ENCODE data around the gene TRPM4.
"Not testable (repeated sequence)": the region's sequence is repeated elsewhere in the genome, so short reads cannot be mapped to it uniquely, and the experiment has no call there.

The TRPM4 gene

DNA sequence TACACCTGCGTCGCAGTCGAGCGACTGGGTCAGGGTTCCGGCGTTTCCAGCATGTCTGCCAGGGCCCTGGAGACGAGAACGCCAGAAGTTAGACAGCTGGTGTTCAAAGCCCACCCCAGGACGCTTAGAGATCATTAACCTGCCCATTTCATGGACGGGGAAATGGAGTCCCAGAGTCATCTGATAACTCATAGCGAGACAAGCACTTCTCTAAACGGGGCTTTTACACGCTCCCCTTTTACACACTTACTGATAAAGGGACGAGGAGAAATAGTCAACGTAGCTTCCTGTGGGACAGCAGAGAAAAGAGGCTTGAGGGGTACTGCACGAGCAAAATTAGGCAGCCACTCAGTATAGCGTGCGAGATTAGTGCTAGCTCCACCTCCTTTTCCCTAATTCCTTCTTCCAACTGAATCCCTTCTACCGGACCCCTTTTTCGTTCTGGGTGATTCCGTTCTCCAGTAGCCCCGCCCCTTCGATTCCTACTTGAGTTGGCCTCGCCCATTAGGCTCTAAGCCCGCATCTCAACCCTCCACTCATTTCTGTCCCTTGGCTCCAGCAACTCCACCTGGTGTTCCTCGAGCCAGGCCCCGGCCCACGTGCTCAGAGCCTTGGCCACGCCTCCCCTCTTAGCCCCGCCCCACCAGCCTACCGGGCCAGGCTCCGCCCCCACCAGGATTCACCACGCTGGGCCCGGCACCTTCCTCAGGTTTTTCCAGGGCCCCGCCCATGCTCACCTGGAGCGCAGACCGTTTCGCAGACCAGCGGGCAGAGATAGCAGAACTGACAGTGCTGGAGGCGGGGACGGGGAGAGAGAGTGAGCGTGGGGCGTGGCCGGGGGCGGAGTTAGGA lies 6.1 kb upstream of the TRPM4 start:
- DNase-seq, result peak in 1 of 2 experiments; percentile 8

DNA sequence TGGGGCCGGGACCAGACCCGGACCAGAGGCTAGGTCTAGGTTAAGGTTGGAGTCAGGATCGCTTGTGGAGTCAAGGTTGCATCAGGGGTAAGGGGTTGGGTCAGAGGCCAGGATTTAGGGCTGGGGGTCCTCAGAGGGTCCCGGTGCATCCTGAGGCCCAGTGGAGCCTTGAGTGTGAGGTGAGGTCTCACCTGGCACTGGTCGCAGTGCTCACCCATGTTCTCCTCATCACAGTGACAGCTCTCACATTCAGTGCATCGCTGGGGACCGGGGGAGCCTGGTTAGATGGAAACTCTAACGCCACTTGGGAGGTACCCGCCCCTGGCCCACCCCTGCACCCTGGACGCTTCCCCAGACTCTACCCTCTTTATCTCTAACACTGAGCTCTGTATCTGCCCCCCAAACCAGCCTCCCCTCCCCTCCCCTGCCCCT lies 5.5 kb upstream of the TRPM4 start:
- no peak for DNase-seq

DNA sequence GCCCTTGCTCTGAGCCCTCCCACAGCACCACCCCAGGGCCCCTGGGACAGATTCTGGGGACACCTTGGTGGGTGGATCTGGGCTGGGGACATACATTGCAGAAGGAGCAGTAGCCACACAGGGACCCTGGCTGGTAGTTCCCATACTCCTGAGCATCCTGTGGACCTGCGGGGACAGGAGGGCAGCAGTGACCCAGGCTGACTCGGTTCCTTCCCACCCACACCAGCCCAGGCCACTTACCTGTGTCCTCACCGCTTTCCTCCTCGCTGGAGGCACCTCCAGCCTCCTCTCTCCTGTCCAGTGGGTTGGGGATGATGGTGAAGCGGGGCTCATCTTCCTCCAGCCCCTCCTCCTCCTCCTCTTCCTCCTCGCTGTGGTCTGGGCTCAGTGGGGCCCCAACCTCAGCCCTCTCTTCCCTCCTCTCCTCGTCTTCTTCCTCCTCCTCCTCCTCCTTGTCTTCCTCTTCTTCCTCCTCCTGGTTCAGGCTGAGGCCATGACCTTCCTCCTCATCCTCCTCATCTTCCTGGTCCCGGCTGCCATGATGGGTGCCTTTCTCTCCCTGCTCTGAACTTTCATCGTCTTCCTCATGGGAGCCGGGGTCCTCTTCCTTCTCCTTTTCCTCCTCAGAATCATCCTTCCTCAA lies 4.3 kb upstream of the TRPM4 start:
- no peak for DNase-seq

DNA sequence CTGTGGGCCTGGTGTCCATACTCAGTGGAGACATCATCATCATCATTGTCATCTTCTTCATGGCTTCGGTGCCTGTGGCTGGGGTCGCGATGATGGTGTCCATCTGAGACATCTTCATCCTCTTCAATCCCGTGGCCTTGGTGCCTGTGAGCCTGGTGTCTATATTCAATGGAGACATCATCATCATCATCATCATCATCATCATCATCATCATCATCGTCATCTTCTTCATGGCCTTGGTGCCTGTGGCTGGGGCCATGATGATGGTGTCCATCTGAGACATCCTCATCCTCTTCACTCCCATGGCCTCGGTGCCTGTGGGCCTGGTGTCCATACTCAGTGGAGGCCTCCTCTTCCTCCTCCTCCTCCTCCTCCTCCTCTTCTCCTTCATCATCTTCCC lies 3.3 kb upstream of the TRPM4 start:
- no peak for DNase-seq

DNA sequence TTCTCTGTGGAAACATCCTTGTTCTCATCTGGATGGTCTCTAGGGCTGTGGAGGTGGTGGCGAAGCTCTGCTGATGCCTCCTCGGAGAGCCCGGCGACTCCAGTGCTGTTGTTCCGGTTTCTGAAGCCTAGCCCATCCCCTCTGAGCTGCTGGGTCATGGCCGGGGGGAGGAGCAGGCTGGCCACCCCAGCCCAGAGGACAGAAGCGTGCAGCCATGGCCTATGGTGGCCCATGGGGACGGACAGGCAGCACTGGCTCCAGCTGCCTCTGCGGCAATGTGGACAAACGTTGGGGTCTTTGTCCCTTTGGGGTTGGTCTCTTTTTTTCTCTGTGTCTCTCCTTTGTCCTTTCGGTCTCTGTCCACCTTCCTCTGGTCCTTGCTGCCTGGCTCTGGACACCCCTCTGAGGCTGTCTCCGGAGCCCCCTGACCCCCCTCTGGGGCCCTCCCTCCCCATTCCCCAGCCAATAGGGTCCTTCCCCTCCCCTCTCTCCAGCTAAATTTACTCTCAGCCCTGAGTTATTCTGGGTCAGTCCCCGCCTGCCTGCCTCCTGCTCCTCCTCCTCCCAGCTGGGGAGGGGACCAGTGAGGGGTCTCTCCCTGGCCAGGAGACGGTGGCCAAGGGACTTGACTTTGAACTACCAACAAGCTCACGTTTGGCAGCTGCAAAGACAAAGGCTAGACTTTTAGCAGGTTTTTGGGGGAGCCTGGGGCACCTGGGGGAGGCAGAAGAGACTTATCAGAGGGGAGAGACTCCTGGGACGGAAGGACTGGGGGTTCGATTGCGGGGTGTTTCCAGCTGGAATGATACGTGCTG lies 2.4 kb upstream of the TRPM4 start, which contains the start of gene HRC:
Gene HRC (minus strand): TSS at position 392 of the 815 bp plus-strand sequence. CDS start 159 bp downstream, at position 233.
- no peak for DNase-seq

DNA sequence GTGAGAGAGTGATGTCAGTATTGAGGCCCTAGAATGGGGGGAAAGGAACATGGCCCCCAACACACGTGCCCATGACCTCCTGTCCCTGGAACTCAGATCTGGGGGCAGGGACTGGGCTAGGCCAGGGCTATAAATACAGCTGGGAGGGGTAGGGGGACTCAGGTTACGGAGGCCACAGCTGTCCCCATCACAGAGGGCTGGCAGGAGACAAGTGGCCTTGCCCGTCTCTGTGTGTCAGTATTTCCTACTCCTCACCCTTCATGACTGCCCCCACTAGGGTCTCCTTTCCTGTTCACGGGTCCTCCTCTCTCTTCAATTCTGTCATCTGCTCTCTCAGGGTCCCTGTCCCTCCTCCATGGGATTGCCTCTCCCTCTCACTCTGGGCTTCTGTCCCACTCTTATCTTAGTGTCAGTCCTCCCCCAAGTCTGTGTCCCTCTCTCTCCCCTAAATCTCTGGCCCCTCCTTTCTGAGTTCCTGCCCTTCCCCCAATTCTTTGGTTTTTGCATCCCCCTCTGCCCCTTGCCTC lies 1.7 kb upstream of the TRPM4 start:
- no peak for DNase-seq

DNA sequence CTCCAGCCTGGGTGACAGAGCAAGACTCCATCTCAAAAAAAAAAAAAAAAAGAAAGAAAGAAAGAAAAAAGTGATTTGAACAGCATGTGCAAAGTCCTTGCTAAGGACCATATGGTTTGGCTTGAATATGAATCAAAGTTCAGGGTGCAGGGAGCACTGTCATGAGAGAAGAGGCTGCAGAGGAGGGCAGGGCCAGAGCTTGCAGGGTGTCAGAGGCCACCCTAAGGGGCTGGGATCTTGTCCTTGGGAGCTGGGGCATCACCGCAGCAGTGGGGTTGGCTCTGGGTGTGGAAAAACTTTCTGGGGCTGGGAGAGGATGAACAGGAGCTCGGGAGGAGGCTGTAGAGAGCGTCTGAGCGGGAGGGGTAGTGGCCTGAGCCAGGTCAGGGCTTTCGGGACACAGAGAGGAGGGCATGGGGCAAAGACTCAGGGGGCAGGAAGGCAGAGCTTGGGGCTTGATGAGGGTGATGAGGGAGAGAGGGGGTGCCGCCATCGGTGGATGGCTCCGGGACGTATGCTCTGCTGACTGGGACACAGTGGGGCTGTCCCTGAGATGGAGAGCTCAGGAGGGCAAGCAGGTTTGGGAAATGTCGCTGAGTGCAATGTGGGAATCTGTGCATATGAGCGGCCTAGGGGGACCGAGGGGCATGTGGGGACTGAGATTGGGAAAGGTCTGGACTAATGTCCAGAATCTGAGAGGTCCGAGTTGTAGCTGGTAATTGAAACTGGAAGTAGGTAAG lies 3.0 kb downstream of the TRPM4 start:
- no peak for DNase-seq

DNA sequence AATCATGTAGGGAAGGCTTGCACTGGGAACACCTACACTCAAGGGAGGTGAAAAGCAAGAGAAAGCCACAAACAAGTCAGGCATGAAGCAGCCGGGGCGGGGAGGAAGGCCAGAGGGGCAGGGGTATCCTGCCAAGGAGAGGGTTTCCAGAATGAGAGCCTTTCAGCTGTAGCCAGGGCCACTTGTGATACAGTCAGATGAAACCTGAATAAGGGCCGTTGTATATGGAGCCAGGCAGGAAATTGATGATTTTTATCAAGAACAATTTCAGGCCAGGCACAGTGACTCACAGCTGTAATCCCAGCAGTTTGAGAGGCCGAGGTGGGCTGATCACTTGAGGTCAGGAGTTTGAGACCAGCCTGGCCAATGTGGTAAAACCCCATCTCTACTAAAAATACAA lies 4.4 kb downstream of the TRPM4 start:
- DNase-seq, result no peak

DNA sequence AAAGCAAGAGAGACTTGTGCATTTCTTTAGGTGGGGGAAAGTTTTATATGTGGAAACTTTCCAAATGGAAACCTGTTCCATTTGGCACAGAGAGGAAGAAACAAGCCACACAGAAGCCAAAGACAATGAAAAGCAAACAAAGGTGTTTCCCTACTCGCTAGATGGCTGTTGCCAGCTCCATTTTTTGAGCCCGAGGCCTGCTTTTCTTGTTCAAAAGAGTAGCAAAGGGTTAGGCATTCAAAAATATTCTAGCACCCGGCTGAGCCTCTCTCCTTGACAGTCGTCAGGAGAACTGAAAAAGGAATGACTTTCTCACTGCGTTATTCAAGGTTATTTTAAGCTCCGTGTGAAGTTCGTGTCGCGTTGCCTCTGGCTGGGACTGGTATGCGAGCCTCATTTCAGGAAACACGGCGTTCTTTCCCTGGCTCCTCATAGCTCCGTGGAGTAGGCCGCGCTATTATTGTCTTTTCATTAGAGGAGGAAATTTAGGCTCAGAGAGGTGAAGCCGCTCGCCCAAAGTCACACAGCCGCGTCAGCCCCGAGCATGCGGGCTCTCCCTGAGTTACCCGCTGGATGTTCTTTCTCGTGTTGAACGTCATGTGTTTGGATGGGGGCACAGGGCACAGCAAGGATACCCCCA lies 7.6 kb downstream of the TRPM4 start:
- DNase-seq, result no peak

DNA sequence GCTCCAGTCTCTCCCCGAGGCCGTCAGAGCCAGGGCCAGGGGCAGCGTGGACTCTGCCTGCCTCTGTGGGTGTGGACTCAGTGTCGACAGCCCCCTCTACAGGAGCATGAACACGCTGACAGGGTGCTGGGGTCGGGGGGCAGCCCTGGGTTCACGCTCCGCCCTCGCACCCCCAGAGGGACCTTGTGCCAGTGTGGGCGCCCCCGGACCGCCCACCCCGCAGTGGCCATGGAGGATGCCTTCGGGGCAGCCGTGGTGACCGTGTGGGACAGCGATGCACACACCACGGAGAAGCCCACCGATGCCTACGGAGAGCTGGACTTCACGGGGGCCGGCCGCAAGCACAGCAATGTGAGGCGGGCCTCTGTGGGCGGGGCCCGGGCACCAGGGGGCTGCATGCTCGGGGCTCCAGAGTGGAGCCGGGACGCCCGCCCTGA lies 8.3 kb downstream of the TRPM4 start:
- DNase-seq, result no peak

DNA sequence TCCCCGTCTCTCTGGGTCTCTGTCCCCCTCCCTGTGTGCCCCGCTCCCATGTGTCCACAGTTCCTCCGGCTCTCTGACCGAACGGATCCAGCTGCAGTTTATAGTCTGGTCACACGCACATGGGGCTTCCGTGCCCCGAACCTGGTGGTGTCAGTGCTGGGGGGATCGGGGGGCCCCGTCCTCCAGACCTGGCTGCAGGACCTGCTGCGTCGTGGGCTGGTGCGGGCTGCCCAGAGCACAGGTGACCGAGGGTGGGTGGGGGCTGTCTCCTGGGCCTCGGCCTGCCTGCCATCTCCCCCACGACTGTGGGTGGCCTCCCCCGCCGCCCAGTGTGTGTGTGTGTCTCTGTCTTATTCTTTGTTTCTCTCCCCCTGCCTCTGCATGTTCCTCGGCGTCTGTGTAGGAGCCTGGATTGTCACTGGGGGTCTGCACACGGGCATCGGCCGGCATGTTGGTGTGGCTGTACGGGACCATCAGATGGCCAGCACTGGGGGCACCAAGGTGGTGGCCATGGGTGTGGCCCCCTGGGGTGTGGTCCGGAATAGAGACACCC lies 10.3 kb downstream of the TRPM4 start:
- no peak for DNase-seq

DNA sequence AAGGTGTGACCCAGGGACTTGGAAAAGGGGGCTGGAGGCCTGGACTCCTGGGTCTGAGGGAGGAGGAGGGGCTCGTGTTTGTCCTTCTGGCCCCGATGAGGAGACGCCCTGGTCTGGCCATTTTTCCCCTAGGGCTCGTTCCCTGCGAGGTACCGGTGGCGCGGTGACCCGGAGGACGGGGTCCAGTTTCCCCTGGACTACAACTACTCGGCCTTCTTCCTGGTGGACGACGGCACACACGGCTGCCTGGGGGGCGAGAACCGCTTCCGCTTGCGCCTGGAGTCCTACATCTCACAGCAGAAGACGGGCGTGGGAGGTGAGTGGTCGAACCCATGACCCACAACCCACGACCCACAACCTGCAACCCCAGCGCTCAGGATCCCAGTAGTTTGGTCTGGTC lies 10.8 kb downstream of the TRPM4 start:
- no peak for DNase-seq

DNA sequence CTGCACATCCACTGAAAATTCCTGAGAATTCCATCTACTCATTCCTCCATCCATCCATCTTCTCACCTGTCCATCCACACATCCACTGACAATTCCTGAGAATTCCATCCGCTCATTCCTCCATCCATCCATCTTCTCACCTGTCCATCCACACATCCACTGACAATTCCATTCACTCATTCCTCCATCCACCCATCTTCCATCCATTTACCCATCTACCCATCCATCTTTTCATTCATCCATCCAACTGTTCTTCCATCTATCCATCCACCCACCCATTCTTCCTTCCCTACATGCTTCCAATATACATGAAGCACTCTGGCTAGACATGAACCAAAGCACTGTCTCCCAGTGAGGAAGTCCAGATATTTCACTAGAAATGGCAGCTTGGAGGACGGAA lies 15.6 kb downstream of the TRPM4 start:
- DNase-seq, result no peak

DNA sequence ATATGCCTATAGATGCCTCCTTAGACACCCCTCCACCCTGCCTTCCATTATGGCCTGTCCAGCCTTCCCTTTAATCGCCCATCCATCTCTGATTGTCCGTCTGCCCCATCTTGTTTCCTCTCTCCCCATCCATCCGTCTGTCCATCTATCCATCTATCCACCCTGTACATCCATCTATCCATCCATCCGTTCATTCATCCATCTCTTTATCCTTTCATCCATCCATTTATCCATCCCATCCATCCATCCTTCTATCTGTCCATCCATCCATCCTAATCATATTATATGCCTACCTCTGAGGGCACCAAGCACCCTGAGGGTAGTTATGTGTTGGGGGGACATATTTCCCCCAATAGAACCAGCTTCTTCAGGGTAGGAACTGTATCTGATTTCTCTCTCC lies 23.1 kb downstream of the TRPM4 start:
- DNase-seq, result no peak

DNA sequence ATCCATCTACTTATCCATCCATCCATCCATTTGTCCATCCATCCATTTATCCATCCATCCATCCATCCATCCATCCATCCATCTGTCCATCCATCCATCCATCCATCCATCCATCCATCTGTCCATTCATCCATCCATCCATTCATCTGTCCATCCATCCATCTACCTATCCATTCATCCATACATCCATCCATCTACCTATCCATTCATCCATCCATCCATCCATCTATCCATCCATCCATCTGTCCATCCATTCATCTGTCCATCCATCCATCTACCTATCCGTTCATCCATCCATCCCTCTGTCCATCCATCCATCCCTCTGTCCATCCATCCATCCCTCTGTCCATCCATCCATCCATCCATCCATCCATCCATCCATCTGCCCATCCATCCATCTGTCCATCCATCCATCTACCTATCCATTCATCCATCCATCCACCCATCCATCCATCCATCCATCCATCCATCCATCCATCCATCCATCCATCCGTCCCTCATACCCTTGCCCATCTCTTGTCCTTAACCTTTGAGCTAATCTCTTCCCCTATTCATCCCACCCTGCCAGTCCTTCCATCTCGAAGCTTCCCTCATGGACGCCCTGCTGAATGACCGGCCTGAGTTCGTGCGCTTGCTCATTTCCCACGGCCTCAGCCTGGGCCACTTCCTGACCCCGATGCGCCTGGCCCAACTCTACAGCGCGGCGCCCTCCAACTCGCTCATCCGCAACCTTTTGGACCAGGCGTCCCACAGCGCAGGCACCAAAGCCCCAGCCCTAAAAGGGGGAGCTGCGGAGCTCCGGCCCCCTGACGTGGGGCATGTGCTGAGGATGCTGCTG lies 24.6 kb downstream of the TRPM4 start:
- not testable (repeated sequence) for DNase-seq

DNA sequence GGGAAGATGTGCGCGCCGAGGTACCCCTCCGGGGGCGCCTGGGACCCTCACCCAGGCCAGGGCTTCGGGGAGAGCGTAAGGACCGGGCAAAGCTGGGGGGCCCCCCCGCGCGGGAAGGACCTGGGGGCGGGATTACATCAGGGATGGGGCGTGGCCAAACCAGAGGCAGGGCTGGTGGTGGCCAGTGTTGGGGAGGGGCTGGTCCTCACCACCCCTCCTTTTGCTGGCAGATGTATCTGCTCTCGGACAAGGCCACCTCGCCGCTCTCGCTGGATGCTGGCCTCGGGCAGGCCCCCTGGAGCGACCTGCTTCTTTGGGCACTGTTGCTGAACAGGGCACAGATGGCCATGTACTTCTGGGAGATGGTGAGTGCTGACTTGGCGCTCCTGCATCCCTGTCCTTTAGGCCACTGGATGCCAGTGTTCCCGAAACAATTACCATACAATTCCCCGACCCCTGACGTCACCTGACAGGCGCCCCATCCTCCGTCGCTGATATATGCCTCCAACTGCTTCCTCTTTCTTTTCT lies 25.3 kb downstream of the TRPM4 start:
- no peak for DNase-seq

DNA sequence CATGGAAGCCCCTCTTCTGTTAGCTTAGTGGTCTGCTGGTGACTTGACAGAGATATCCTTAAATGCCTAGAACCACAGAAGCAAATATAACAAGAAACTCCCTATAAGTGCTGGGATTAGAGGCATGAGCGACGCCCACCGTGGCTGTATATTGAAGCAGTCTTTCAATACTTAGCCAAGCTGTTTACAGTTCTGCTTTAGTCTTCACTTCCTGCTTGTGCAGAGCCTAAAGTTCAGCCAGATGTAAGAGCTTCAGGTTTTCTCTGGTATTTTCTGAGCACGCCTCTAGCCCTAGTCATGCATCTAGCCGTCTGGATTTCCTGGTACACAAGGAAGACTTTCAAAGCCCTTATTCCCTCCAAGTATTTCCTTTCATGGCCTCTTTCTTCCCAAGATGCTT lies 28.5 kb downstream of the TRPM4 start:
- DNase-seq, result no peak

DNA sequence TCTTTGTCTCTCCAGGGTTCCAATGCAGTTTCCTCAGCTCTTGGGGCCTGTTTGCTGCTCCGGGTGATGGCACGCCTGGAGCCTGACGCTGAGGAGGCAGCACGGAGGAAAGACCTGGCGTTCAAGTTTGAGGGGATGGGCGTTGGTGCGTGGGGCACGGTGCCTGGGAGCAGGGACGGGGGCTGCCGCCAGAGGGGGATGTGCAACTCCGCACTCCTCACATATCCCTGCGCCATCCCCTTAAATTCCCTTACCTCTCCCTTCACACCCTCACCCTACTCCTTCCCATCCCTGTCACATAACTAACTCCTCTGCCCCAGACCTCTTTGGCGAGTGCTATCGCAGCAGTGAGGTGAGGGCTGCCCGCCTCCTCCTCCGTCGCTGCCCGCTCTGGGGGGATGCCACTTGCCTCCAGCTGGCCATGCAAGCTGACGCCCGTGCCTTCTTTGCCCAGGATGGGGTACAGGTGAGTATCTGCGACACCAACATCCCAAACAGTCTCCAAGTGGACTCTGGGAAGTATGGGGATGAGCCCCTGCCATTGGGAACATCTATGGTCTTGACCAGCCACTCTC lies 31.1 kb downstream of the TRPM4 start:
- no peak for DNase-seq

DNA sequence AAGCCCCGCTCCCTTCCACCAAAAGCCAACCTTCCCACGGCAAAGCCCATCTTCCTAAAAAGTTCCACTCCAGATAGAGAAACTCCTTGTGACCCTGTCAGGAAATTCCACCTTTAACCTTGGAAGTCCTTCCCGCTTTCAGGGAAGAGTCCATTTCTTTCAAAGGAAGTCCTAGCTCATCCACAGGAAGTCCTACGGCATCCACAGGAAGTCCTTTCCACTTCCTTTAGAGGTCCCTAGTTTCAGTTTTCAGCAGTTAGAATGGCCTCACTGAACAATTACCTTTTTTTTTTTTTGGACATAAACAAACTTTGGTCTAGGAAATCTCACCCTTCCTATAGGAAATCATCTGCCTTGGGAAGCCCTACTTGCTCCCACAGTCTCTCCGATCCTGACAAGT lies 31.7 kb downstream of the TRPM4 start:
- no peak for DNase-seq

DNA sequence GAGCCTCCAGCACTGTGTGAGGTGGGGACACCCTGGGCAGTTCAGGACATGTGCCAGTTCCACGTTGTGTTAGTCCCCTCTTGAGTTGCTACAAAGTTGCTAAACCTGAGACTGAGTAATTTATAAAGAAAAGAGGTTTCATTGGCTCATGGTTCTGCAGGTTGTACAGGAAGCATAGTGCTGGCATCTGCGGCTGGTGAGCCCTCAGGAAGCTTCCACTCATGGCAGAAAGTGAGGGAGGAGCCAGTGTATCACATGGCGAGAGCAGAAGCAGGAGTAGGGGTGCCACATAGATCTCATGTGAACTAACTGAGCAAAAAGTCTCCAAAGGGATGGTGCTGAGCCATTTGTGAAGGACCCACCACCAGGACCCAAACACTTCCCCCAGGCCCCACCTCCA lies 33.2 kb downstream of the TRPM4 start:
- no peak for DNase-seq

All from cerebellar nuclear complex (tissue), 1 donor.